Gastrocnemius medialis (tissue), 4 donors: ENCODE results near the gene MFAP2. TPM values are rescaled to one million over a fixed set of nuclear protein-coding genes. Genes with fewer than 3 reads are reported as not detected.

ENCODE experiments used
- ATAC-seq, 2 donors: fragments of 150-250 bp; one replicate each; pipeline ENCODE4 v1.9.1; 2016
- DNase-seq, 2 donors: peaks; one replicate each; pipeline ENCODE4 v3.0.0-alpha.2; 2019
- H3K27ac ChIP-seq, 4 donors: fragments of 200-600 bp; sonication (generic); 1 replicate in 1 of 4; 2 replicates in 3 of 4; pipeline ENCODE4 v1.5.1; 2016 to 2018; ENCODE audit warnings: mild to moderate bottlenecking in 2 of 4, moderate library complexity in 1 of 4
- H3K27me3 ChIP-seq, 3 donors: fragments of 200-600 bp; sonication (generic) in 2 of 3; 1 replicate in 1 of 3; 2 replicates in 2 of 3; pipeline versions ENCODE4 v1.5.1 to v1.6.0; 2016 to 2019; ENCODE audit warnings: mild to moderate bottlenecking in 1 of 3, moderate library complexity in 1 of 3
- H3K36me3 ChIP-seq, 2 donors: fragments of 200-600 bp; sonication (generic) in 1 of 2; one replicate each; pipeline ENCODE4 v1.5.1; 2017 to 2018
- H3K4me1 ChIP-seq, 2 donors: fragments of 200-600 bp; sonication (generic) in 1 of 2; one replicate each; pipeline ENCODE4 v1.5.1; 2016 to 2017; ENCODE audit warnings: mild to moderate bottlenecking in 2 of 2
- H3K4me3 ChIP-seq, 4 donors: fragments of 200-600 bp; sonication (generic) in 3 of 4; 1 replicate in 1 of 4; 2 replicates in 3 of 4; pipeline ENCODE4 v1.5.1; 2016 to 2019; ENCODE audit warnings: mild to moderate bottlenecking in 2 of 4
- H3K9me3 ChIP-seq, 3 donors: fragments of 200-600 bp; sonication (generic) in 2 of 3; 1 replicate in 1 of 3; 2 replicates in 2 of 3; pipeline ENCODE4 v1.5.1; 2016 to 2019
- POLR2A ChIP-seq, 2 donors: fragments of 450-650 bp; IDR thresholded peaks; one replicate each; pipeline ENCODE4 v1.6.1; 2017; ENCODE audit warnings: antibody characterized with exemption in 2 of 2, mild to moderate bottlenecking in 2 of 2, moderate library complexity in 2 of 2
- in situ Hi-C, 4 donors: fragments of 200-750 bp; cut with MboI; loops; one replicate each; pipeline versions ENCODE4 v1.15.0 to v1.8.0; 2017; ENCODE audit warnings: low sequenced_read_pairs in 4 of 4
- intact Hi-C: fragments of 100-400 bp; cut with DNase I; formaldehyde crosslinking; loops from one replicate; pipeline ENCODE4 v1.15.1; 2023; ENCODE audit warnings: low total_unique reads
- total RNA-seq, 4 donors: library from RNA; depleted of rRNA; stranded (reverse); fragments of >200 nt; gene quantifications; one replicate each; pipeline versions ENCODE4 v1.1.0 to v1.2.3, GENCODE V29; 2016
- TF ChIP-seq, protein P1 (sequence below), 5 experiments: fragments of 450-650 bp in 3 of 5; fragments of 200-600 bp in 2 of 5; sonication (generic) in 2 of 5; IDR thresholded peaks in 4 of 5; conservative IDR thresholded peaks in 1 of 5; 1 replicate in 4 of 5; 2 replicates in 1 of 5; pipeline ENCODE4 v1.5.1; 2016 to 2019; ENCODE audit warnings: antibody characterized with exemption in 5 of 5, mild to moderate bottlenecking in 3 of 5, moderate library complexity in 3 of 5

The MFAP2 gene
- total RNA-seq, 4 donors from 2014 or later: 0.34 to 1.8 (median 0.36) TPM; not detected in 1

DNA sequence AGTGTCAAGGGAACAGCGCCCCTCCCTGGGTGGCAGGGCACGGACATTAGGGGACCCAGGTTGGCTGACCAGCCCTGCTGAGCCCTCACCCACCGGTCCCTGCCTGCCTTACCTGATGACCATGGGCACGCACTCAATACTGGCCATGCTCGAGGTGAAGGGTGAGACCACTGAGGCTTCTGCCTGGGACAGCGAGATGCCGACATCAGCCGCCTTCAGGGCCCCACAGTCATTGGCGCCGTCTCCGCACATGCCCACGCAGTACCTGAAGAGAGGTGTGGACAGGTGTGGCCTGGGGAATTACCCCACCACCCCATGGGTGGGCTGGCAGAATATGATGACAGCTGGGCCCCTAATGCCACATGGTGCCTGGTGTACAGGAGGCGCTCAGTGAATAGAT lies 7.8 kb upstream of the MFAP2 start:
- Histone ChIP-seq H3K27me3 (no peaks in the 10 kb centered on the region), H3K4me3 (no peak overlapping the region), H3K9me3 (no peaks in the 10 kb centered on the region), H3K4me1 (no peaks in the 10 kb centered on the region), H3K27ac (no peak overlapping the region), H3K36me3 (peaks cover 0 to 34% of the 10 kb centered on the region in 2 donors)
- intact Hi-C loops: no loop called here
- ATAC-seq (no peak), DNase-seq (no peak)
- no peak for TF ChIP-seq POLR2A (IDR thresholded peaks at IDR 0.05)
- TF ChIP-seq, protein P1, sequence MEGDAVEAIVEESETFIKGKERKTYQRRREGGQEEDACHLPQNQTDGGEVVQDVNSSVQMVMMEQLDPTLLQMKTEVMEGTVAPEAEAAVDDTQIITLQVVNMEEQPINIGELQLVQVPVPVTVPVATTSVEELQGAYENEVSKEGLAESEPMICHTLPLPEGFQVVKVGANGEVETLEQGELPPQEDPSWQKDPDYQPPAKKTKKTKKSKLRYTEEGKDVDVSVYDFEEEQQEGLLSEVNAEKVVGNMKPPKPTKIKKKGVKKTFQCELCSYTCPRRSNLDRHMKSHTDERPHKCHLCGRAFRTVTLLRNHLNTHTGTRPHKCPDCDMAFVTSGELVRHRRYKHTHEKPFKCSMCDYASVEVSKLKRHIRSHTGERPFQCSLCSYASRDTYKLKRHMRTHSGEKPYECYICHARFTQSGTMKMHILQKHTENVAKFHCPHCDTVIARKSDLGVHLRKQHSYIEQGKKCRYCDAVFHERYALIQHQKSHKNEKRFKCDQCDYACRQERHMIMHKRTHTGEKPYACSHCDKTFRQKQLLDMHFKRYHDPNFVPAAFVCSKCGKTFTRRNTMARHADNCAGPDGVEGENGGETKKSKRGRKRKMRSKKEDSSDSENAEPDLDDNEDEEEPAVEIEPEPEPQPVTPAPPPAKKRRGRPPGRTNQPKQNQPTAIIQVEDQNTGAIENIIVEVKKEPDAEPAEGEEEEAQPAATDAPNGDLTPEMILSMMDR (IDR thresholded peaks at IDR 0.05 in 4 of 5, conservative IDR thresholded peaks at IDR 0.05 in 1 of 5): no peak
- in situ Hi-C loops: no loop called here

- H3K9me3 ChIP-seq: no peaks in the 10 kb centered on the region
- H3K27me3 ChIP-seq: no peaks in the 10 kb centered on the region
- no peak overlapping the region for H3K4me3 ChIP-seq
- in situ Hi-C loops: no loop called here
- peaks cover 0 to 34% of the 10 kb centered on the region in 2 donors for H3K36me3 ChIP-seq
- no peaks in the 10 kb centered on the region for H3K4me1 ChIP-seq
- TF ChIP-seq POLR2A (IDR thresholded peaks at IDR 0.05): no peak
- TF ChIP-seq, protein P1 (IDR thresholded peaks at IDR 0.05 in 4 of 5, conservative IDR thresholded peaks at IDR 0.05 in 1 of 5): no peak
- intact Hi-C loops: no loop called here
- ATAC-seq: no peak
- H3K27ac ChIP-seq: no peak overlapping the region
- no peak for DNase-seq
These were observed 6.5 kb upstream of the MFAP2 start for GRCh38 chr1:16986962-16987361.

- TF ChIP-seq POLR2A (IDR thresholded peaks at IDR 0.05): no peak
- TF ChIP-seq, protein P1 (IDR thresholded peaks at IDR 0.05 in 4 of 5, conservative IDR thresholded peaks at IDR 0.05 in 1 of 5): no peak
- intact Hi-C loops (no loop called here), in situ Hi-C loops (no loop called here)
These were observed 6.1 kb upstream of the MFAP2 start for GRCh38 chr1:16986560-16986959.

DNA sequence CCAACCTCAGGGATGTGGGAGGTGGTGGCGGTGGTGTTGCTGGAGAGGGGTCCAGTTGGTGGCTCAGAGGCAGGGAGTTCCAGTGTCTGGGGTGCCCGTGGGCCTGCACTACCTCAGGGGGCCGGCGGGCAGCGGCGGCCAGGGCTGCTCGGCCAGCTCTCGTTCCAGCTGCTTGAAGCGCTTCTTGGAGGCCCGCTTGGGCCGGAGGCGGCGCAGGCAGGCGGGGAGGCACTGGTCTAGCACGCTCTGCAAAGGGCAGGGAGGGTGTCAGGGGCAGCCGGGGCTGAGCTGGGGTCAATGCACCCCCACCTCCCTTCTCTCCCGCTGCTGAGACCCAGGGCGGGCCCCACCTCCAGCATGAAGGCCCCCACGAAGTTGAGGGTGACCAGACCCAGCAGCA lies 5.7 kb upstream of the MFAP2 start:
- in situ Hi-C loops: no loop called here
- ATAC-seq: no peak
- Histone ChIP-seq H3K4me1 (no peaks in the 10 kb centered on the region), H3K9me3 (no peaks in the 10 kb centered on the region), H3K36me3 (peaks cover 0 to 31% of the 10 kb centered on the region in 2 donors), H3K27me3 (peaks cover 4 to 5% (median 4%) of the 10 kb centered on the region in 3 donors), H3K4me3 (no peak overlapping the region), H3K27ac (no peak overlapping the region)
- intact Hi-C loops: no loop called here
- DNase-seq: no peak
- TF ChIP-seq, protein P1 (IDR thresholded peaks at IDR 0.05 in 4 of 5, conservative IDR thresholded peaks at IDR 0.05 in 1 of 5): no peak
- no peak for TF ChIP-seq POLR2A (IDR thresholded peaks at IDR 0.05)

More at GRCh38 chr1:16986560-16986959, 6.1 kb upstream of the MFAP2 start:
- H3K9me3 ChIP-seq: no peaks in the 10 kb centered on the region
- peaks cover 0 to 33% of the 10 kb centered on the region in 2 donors for H3K36me3 ChIP-seq
- H3K4me3 ChIP-seq: no peak overlapping the region
- DNase-seq (no peak), ATAC-seq (no peak)
- peaks cover 0 to under 1% (median under 1%) of the 10 kb centered on the region in 3 donors for H3K27me3 ChIP-seq
- H3K27ac ChIP-seq: no peak overlapping the region
- H3K4me1 ChIP-seq: no peaks in the 10 kb centered on the region

GRCh38 chr1:16984717-16985116 lies 4.3 kb upstream of the MFAP2 start:
- Histone ChIP-seq H3K9me3 (no peaks in the 10 kb centered on the region), H3K27ac (no peak overlapping the region), H3K27me3 (peaks cover 4 to 13% (median 13%) of the 10 kb centered on the region in 3 donors), H3K4me3 (no peak overlapping the region), H3K36me3 (peaks cover 0 to 24% of the 10 kb centered on the region in 2 donors), H3K4me1 (no peaks in the 10 kb centered on the region)
- DNase-seq (peak in 1 of 2 donors; percentile 31), ATAC-seq (peak in 1 of 2 donors; percentile 21)
- TF ChIP-seq, protein P1 (IDR thresholded peaks at IDR 0.05 in 4 of 5, conservative IDR thresholded peaks at IDR 0.05 in 1 of 5): no peak
- TF ChIP-seq POLR2A (IDR thresholded peaks at IDR 0.05): no peak
- intact Hi-C loops: no loop called here
- in situ Hi-C loops: no loop called here
